Coronary artery (tissue), 2 donors: ENCODE results near the gene HOXA13.

Experiments
- DNase-seq: peaks from one replicate; pipeline ENCODE4 v3.0.0-alpha.2; 2017; ENCODE audit warnings: low spot score
- H3K27ac ChIP-seq, 2 donors: fragments of 200-600 bp; sonication (generic); one replicate each; pipeline ENCODE4 v1.5.1; 2016 to 2019
- H3K4me3 ChIP-seq: fragments of 200-600 bp; sonication (generic); 2 replicates; pipeline ENCODE4 v1.5.1; 2016; ENCODE audit warnings: mild to moderate bottlenecking, moderate library complexity
- TF ChIP-seq, protein P1 (sequence below): fragments of 200-600 bp; sonication (generic); IDR thresholded peaks from one replicate; pipeline ENCODE4 v1.5.1; 2019; ENCODE audit warnings: antibody characterized with exemption

The HOXA13 gene

DNA sequence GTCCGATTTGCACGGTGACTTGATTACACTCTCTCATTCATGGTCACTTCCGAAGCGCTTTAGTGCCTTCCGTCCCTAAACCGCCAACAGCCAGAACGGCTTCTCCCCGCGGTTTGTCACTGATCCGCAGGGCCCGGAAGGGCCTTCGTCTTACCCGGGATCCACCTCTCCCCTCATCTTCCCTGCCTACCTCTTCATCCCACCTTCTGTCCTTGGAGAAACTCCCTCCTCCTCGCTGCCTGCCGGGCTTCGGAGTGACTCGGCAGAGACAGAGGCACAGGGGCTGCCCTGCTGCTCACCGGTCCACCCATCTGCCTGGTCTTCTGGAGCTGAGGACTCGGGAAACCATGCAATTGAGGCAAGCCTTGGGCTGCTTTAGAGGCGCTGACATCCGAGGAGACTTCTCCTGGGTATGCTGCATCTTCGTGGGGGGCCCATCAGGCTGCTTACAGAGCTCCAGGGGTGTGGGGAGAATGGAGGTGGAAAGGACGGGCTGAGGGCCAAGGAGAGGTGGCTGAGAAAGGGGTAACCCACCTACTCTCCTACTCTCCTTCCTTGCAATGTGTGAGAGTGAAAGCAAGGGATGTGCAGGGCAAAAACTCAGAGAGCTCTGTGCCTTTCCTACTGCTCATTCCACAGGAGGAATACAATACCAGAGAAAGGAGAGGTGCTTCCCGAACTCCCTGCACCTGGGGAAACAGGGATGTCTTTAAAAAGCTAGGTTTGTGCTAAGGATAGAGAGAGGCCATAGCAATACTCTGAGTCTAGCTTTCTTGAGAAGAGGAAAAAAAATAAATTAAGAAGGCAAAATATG is 13.8 kb downstream of the HOXA13 start:
- TF ChIP-seq, protein P1, sequence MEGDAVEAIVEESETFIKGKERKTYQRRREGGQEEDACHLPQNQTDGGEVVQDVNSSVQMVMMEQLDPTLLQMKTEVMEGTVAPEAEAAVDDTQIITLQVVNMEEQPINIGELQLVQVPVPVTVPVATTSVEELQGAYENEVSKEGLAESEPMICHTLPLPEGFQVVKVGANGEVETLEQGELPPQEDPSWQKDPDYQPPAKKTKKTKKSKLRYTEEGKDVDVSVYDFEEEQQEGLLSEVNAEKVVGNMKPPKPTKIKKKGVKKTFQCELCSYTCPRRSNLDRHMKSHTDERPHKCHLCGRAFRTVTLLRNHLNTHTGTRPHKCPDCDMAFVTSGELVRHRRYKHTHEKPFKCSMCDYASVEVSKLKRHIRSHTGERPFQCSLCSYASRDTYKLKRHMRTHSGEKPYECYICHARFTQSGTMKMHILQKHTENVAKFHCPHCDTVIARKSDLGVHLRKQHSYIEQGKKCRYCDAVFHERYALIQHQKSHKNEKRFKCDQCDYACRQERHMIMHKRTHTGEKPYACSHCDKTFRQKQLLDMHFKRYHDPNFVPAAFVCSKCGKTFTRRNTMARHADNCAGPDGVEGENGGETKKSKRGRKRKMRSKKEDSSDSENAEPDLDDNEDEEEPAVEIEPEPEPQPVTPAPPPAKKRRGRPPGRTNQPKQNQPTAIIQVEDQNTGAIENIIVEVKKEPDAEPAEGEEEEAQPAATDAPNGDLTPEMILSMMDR = no peak
- Histone ChIP-seq H3K27ac (no peak overlapping the region), H3K4me3 (no peak overlapping the region)
- DNase-seq = peak; percentile 73

GRCh38 chr7:27185013-27185853 is 14.7 kb downstream of the HOXA13 start, which contains the start of gene HOXA11:
Gene HOXA11 (minus strand): TSS chr7:27185232. CDS start chr7:27185144, 88 bp downstream.
- TF ChIP-seq, protein P1 = no peak
- DNase-seq = peak; percentile 65
- Histone ChIP-seq H3K27ac (no peak within 1 kb of the TSS), H3K4me3 (peak within 1 kb of the TSS; percentile 58)

DNA sequence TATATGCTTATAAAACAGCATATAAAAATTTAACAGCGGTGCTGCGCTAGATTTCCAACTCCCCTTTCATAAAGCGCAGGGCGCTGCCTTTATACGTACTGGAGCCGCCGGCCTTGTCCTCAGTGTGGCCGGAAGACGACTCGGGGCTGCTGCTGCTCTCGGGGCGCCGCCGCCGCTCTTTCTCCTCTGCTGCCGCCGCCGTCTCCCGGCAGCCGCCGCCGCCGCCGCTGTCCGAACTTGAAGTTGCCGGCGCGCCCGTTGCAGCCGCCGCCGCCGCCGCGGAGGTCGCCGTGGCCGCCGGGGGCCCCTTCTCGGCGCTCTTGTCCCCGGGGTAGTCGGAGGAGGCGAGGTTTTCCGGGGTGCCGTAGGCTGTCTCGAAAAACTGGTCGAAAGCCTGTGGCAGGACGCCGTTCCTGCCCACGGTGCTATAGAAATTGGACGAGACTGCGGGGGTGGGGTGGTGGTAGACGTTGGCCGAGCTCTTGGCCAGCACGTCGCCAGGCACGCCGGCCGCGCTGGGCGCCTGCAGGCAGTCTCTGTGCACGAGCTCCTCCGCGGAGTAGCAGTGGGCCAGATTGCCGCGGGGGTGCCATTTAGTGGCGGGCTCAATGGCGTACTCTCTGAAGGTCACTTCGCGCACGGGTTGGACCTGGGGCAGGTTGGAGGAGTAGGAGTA is 15.4 kb downstream of the HOXA13 start:
- peak overlapping the region; percentile 58 for H3K4me3 ChIP-seq
- H3K27ac ChIP-seq = no peak overlapping the region
- TF ChIP-seq, protein P1 = no peak
- peak; percentile 71 for DNase-seq

DNA sequence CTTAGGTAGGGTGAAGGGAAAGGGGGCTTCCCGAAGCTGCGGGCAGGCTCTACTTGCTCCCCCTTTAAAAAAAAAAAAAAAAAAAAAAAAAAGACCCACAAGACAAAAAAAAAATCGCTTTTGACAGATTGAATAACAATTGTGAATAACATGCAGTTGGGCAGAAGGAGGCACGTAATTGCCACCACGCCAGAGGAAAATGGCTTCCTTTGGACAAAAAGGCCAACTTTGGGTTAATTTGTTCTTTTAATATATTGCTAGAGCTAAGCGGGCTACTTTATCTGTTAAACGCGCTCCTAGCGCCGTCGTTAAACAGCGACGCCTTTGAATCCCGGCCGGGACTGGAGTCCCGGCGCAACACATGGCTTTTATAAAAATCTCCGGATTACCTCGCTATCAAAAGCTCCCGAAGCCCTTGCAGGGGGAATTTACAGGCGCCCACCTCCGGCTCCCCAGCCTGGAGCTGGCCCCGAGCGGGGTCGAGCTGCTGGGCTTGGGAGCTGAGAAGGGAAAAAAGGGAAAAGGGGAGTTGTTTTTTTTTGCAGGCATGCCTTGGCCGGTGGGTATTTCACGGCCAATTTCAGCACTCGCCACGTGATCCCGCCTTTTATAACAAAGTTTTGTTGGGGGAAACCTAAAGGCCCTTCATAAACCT is 16.1 kb downstream of the HOXA13 start:
- TF ChIP-seq, protein P1 = no peak
- DNase-seq = peak; percentile 63
- peak overlapping the region; percentile 58 for H3K4me3 ChIP-seq
- H3K27ac ChIP-seq = no peak overlapping the region

- TF ChIP-seq, protein P1 = no peak
- peak; percentile 65 for DNase-seq
- Histone ChIP-seq H3K27ac (no peak overlapping the region), H3K4me3 (no peak overlapping the region)
These were observed 16.8 kb downstream of the HOXA13 start for GRCh38 chr7:27182861-27183681.
